HCT116 (cell line): Measurements from ENCODE around the gene KLHL11.
A peak's percentile ranks its signal among the peaks of the same experiment; 100 is the strongest.

ENCODE experiments used
- EZH2phosphoT487 ChIP-seq: fragments of 200-600 bp; IDR thresholded peaks from 2 replicates; pipeline ENCODE4 v1.6.1; 2018; ENCODE audit warnings: antibody characterized with exemption, borderline replicate concordance
- JUND ChIP-seq: IDR thresholded peaks from 2 replicates; pipeline ENCODE4 v1.6.1; 2012
- ZFX ChIP-seq: fragments of 450-650 bp; IDR thresholded peaks from 2 replicates; pipeline ENCODE4 v1.6.1; 2017
- TF ChIP-seq, protein P1 (sequence below), 3 experiments: fragments of 200-600 bp in 1 of 3; sonication (generic) in 1 of 3; IDR thresholded peaks in 2 of 3; conservative IDR thresholded peaks in 1 of 3; 2 replicates each; pipeline ENCODE4 v1.5.1; 2012 to 2017; ENCODE audit warnings: low read depth in 2 of 3, low read length in 2 of 3, antibody characterized with exemption in 1 of 3, borderline replicate concordance in 1 of 3, control low read depth in 1 of 3, mild to moderate bottlenecking in 1 of 3, mixed read lengths in 1 of 3, mixed run types in 1 of 3, moderate library complexity in 1 of 3; ENCODE audit not compliant: insufficient read depth in 1 of 3
- TF ChIP-seq, protein P2 (sequence below): IDR thresholded peaks from 2 replicates; pipeline ENCODE4 v1.6.1; 2012

DNA sequence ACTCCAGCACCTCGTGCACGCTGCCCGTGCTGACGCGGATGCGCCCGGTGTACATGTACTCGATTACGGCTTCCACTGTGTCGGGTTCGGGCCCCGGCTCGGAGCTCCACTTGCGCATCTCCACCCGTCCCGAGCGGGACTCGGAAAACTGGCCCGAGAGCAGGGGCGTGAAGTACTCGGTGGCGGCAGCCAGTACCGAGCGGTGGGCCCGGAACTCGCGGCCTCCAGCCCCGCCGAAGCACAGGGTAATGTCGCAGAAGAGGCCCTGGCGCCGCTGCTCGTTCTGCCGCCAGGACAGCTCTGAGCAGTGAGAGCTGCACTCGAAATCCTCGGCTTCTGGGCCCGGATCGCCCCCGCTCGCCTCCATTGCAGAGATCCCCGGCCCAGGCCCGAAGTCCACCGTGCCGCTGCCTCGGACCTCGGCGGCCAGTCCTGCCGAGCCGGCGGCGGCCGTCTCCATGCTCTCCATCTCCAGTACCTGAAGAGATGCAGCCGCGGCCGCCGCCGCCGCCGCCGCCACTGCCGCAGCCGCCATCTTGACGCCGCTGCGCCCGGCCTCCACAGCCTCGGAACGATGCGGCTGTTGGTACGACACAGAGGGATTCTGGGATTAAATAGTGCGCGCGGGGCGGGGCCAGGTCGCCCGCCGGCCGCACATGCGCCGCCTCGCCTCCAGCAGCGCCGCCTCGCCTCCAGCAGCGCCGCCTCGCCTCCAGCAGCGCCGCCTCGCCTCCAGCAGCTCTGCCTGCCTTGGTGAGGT lies at the start of gene KLHL11:
- TF ChIP-seq ZFX (peak; percentile 93), JUND (no peak), EZH2phosphoT487 (no peak)
- TF ChIP-seq, protein P1, sequence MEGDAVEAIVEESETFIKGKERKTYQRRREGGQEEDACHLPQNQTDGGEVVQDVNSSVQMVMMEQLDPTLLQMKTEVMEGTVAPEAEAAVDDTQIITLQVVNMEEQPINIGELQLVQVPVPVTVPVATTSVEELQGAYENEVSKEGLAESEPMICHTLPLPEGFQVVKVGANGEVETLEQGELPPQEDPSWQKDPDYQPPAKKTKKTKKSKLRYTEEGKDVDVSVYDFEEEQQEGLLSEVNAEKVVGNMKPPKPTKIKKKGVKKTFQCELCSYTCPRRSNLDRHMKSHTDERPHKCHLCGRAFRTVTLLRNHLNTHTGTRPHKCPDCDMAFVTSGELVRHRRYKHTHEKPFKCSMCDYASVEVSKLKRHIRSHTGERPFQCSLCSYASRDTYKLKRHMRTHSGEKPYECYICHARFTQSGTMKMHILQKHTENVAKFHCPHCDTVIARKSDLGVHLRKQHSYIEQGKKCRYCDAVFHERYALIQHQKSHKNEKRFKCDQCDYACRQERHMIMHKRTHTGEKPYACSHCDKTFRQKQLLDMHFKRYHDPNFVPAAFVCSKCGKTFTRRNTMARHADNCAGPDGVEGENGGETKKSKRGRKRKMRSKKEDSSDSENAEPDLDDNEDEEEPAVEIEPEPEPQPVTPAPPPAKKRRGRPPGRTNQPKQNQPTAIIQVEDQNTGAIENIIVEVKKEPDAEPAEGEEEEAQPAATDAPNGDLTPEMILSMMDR (IDR thresholded peaks at IDR 0.05 in 2 of 3, conservative IDR thresholded peaks at IDR 0.05 in 1 of 3; ENCODE audit: borderline replicate concordance in 1 of 3, insufficient read depth in 1 of 3, low read depth in 2 of 3, low read length in 2 of 3): no peak
- TF ChIP-seq, protein P2, sequence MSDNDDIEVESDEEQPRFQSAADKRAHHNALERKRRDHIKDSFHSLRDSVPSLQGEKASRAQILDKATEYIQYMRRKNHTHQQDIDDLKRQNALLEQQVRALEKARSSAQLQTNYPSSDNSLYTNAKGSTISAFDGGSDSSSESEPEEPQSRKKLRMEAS: peak; percentile 67
